CD4-positive, alpha-beta T cell (primary cell): Measurements from ENCODE around the gene NNAT. TPM values are rescaled to one million over a fixed set of nuclear protein-coding genes. Genes with fewer than 3 reads are reported as not detected.
A peak's percentile ranks its signal among the peaks of the same experiment; 100 is the strongest.

ENCODE experiments used
- ATAC-seq: fragments of 200-7000 bp; cut with Tn5 transposase; one replicate; pipeline ENCODE4 v1.10.0; 2022; ENCODE audit warnings: mild to moderate bottlenecking; ENCODE audit not compliant: poor library complexity
- CTCF ChIA-PET: fragments of 350-600 bp; sonication (Branson Sonifier 250); formaldehyde crosslinking; loops from one replicate; lab custom pipeline; 2021; ENCODE audit warnings: antibody characterized with exemption, inconsistent platforms; lab: Charles Lee
- POLR2A ChIA-PET: fragments of 350-600 bp; sonication (Branson Sonifier 250); formaldehyde crosslinking; loops from one replicate; lab custom pipeline; 2021; ENCODE audit warnings: antibody characterized with exemption, inconsistent platforms; lab: Charles Lee
- DNase-seq, 14 experiments: peaks; one replicate each; pipeline ENCODE4 v3.0.0-alpha.2; 2013 to 2020; ENCODE audit warnings: mixed read lengths in 2 of 14
- H3K27ac ChIP-seq, 2 donors: one replicate each; pipeline versions ENCODE4 v1.5.1 to v1.7.0; 2013; ENCODE audit warnings: low read length in 2 of 2, low read depth in 1 of 2, mild to moderate bottlenecking in 1 of 2
- H3K27me3 ChIP-seq, 2 experiments: 1 replicate in 1 of 2; 2 replicates in 1 of 2; pipeline versions ENCODE4 v1.6.1 to v1.7.0; 2013; ENCODE audit warnings: low read length in 2 of 2, control low read depth in 1 of 2, mild to moderate bottlenecking in 1 of 2, moderate library complexity in 1 of 2; ENCODE audit not compliant: insufficient read depth in 2 of 2, control insufficient read depth in 1 of 2
- H3K36me3 ChIP-seq: one replicate; pipeline ENCODE4 v1.6.1; 2013; ENCODE audit warnings: low read length, control low read depth; ENCODE audit not compliant: insufficient read depth
- H3K4me1 ChIP-seq: one replicate; pipeline ENCODE4 v1.6.1; 2013; ENCODE audit warnings: low read length, control low read depth; ENCODE audit not compliant: insufficient read depth
- H3K4me3 ChIP-seq: one replicate; pipeline ENCODE4 v1.5.1; 2013; ENCODE audit warnings: mild to moderate bottlenecking, low read length, moderate library complexity
- H3K9me3 ChIP-seq, 2 experiments: 1 replicate in 1 of 2; 2 replicates in 1 of 2; pipeline versions ENCODE4 v1.6.1 to v1.7.0; 2013; ENCODE audit warnings: low read length in 2 of 2, mild to moderate bottlenecking in 2 of 2, control low read depth in 1 of 2, moderate library complexity in 1 of 2; ENCODE audit not compliant: control insufficient read depth in 1 of 2, insufficient read depth in 1 of 2
- H3K27ac Mint-ChIP-seq: one replicate; pipeline ENCODE4 v1.8.0; 2020; ENCODE audit warnings: mixed read lengths
- H3K27me3 Mint-ChIP-seq: one replicate; pipeline ENCODE4 v1.8.0; 2021; ENCODE audit warnings: mixed read lengths
- H3K36me3 Mint-ChIP-seq: one replicate; pipeline ENCODE4 v1.8.0; 2021; ENCODE audit warnings: low read depth, mixed read lengths
- H3K4me1 Mint-ChIP-seq: one replicate; pipeline ENCODE4 v1.8.0; 2021; ENCODE audit warnings: low read depth, mixed read lengths
- H3K4me3 Mint-ChIP-seq: one replicate; pipeline ENCODE4 v1.8.0; 2020; ENCODE audit warnings: mild to moderate bottlenecking, mixed read lengths
- H3K9me3 Mint-ChIP-seq: one replicate; pipeline ENCODE4 v1.8.0; 2020; ENCODE audit warnings: mixed read lengths
- intact Hi-C, 2 experiments: fragments of 100-400 bp; cut with DNase I in 1 of 2; cut with micrococcal nuclease in 1 of 2; formaldehyde crosslinking; loops; one replicate each; pipeline versions ENCODE4 v1.15.1 to v1.9.0; 2023 to 2025; cut with DNase I, micrococcal nuclease
- total RNA-seq, 174 experiments: library from RNA in 2 of 174; stranded (reverse) in 2 of 174; gene quantifications; one replicate each; pipeline ENCODE4 v1.2.3 and lab custom pipeline; 2021 to 2026
- TF ChIP-seq, protein P1 (sequence below): fragments of 200-600 bp; IDR thresholded peaks from one replicate; pipeline ENCODE4 v1.8.0; 2022; ENCODE audit warnings: antibody characterized with exemption, mild to moderate bottlenecking

Gene NNAT
- total RNA-seq, 2 experiments from 2014 or later: not detected

- H3K27ac Mint-ChIP-seq: no peak overlapping the region
- ATAC-seq (no peak), DNase-seq (peak in 1 of 14 experiments; percentile 10)
- peaks cover 73% of the 10 kb centered on the region for H3K27me3 Mint-ChIP-seq
- H3K9me3 Mint-ChIP-seq: no peaks in the 10 kb centered on the region
- TF ChIP-seq, protein P1, sequence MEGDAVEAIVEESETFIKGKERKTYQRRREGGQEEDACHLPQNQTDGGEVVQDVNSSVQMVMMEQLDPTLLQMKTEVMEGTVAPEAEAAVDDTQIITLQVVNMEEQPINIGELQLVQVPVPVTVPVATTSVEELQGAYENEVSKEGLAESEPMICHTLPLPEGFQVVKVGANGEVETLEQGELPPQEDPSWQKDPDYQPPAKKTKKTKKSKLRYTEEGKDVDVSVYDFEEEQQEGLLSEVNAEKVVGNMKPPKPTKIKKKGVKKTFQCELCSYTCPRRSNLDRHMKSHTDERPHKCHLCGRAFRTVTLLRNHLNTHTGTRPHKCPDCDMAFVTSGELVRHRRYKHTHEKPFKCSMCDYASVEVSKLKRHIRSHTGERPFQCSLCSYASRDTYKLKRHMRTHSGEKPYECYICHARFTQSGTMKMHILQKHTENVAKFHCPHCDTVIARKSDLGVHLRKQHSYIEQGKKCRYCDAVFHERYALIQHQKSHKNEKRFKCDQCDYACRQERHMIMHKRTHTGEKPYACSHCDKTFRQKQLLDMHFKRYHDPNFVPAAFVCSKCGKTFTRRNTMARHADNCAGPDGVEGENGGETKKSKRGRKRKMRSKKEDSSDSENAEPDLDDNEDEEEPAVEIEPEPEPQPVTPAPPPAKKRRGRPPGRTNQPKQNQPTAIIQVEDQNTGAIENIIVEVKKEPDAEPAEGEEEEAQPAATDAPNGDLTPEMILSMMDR: no peak
- H3K4me3 Mint-ChIP-seq: no peak overlapping the region
- no peak overlapping the region for H3K4me3 ChIP-seq
- H3K36me3 Mint-ChIP-seq: no peaks in the 10 kb centered on the region
- peaks cover 7% of the 10 kb centered on the region for H3K4me1 ChIP-seq
- H3K27ac ChIP-seq: no peak overlapping the region
- POLR2A ChIA-PET: no interaction called here
- intact Hi-C loops: loop anchor here in 1 of 2 experiments (1.0 to 2.0 kb wide), 2 partner anchors 428 to 656 kb away; no protein-coding TSS in a partner anchor
- CTCF ChIA-PET: interaction anchor here (1.2 kb wide), 1 partner anchor 70 kb away, joined by 3 read pairs; no protein-coding TSS in a partner anchor
- H3K4me1 Mint-ChIP-seq: peaks cover 4% of the 10 kb centered on the region
- peaks cover 35 to 50% of the 10 kb centered on the region in 2 experiments for H3K27me3 ChIP-seq
- H3K9me3 ChIP-seq: peaks cover 0 to 8% of the 10 kb centered on the region in 2 experiments
- no peaks in the 10 kb centered on the region for H3K36me3 ChIP-seq
These were observed 44.2 kb downstream of the NNAT start for GRCh38 chr20:37565134-37565811.

- Histone ChIP-seq H3K4me3 (no peak overlapping the region), H3K27me3 (peaks cover 39 to 55% of the 10 kb centered on the region in 2 experiments), H3K36me3 (no peaks in the 10 kb centered on the region), H3K9me3 (peaks cover 0 to 8% of the 10 kb centered on the region in 2 experiments), H3K4me1 (peaks cover 7% of the 10 kb centered on the region), H3K27ac (no peak overlapping the region)
- intact Hi-C loops: no loop called here
- POLR2A ChIA-PET: no interaction called here
- no peak overlapping the region for H3K27ac Mint-ChIP-seq
- H3K4me3 Mint-ChIP-seq: no peak overlapping the region
- peaks cover 76% of the 10 kb centered on the region for H3K27me3 Mint-ChIP-seq
- no peaks in the 10 kb centered on the region for H3K9me3 Mint-ChIP-seq
- CTCF ChIA-PET: no interaction called here
- ATAC-seq (no peak), DNase-seq (peak in 1 of 14 experiments; percentile 12)
- TF ChIP-seq, protein P1: no peak
- no peaks in the 10 kb centered on the region for H3K36me3 Mint-ChIP-seq
- peaks cover 4% of the 10 kb centered on the region for H3K4me1 Mint-ChIP-seq
These were observed 45.7 kb downstream of the NNAT start for GRCh38 chr20:37566590-37567330.

GRCh38 chr20:37567331-37567665 lies 46.2 kb downstream of the NNAT start:
- ATAC-seq (no peak), DNase-seq (no peak)
- TF ChIP-seq, protein P1: no peak
- Histone ChIP-seq H3K36me3 (no peaks in the 10 kb centered on the region), H3K4me1 (peaks cover 7% of the 10 kb centered on the region), H3K27ac (no peak overlapping the region), H3K4me3 (no peak overlapping the region), H3K9me3 (peaks cover 0 to 8% of the 10 kb centered on the region in 2 experiments), H3K27me3 (peaks cover 39 to 55% of the 10 kb centered on the region in 2 experiments)
- ChIA-PET CTCF (no interaction called here), POLR2A (no interaction called here)
- Mint-ChIP-seq H3K4me3 (no peak overlapping the region), H3K36me3 (no peaks in the 10 kb centered on the region), H3K4me1 (peaks cover 4% of the 10 kb centered on the region), H3K9me3 (no peaks in the 10 kb centered on the region), H3K27me3 (peaks cover 75% of the 10 kb centered on the region), H3K27ac (no peak overlapping the region)
- intact Hi-C loops: no loop called here
